ENCODE data around the gene GTF2IRD1. TPM values are rescaled to one million over a fixed set of nuclear protein-coding genes. Genes with fewer than 3 reads are reported as not detected.

The GTF2IRD1 gene
- total RNA-seq, 1 experiment from 2014 or later = 34.3 TPM

DNA sequence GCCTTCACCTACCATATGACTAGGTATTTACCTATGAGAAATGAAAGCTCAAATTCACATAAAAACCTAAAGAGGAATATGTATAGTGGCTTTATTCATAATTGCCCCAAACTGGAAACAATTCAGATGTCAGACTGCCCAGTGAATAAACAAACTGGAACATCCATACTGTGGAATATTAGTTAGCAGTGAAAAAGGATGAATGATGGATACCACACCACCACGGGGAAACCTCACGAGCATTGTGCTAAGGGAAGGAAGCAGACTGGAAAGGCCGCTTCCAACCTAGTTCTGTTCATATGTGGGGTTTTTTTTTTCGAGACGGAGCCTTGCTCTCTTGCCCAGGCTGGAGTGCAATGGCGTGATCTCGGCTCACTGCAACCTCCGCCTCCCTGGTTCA lies 16.8 kb downstream of the GTF2IRD1 start:
- no peak overlapping the region for H2BK5ac ChIP-seq (ENCODE audit: insufficient read length, low read length)
- no peaks in the 10 kb centered on the region for H3K4me1 ChIP-seq (ENCODE audit: insufficient read depth, low read length)
- no peaks in the 10 kb centered on the region for H3K79me1 ChIP-seq (ENCODE audit: insufficient read depth, low read depth, low read length, poor library complexity, severe bottlenecking)
- H3K9me3 ChIP-seq (ENCODE audit: control insufficient read depth, low read depth, low read length) = no peaks in the 10 kb centered on the region
- no peak overlapping the region for H2AFZ ChIP-seq (ENCODE audit: low read length)
- TF ChIP-seq, protein P1, sequence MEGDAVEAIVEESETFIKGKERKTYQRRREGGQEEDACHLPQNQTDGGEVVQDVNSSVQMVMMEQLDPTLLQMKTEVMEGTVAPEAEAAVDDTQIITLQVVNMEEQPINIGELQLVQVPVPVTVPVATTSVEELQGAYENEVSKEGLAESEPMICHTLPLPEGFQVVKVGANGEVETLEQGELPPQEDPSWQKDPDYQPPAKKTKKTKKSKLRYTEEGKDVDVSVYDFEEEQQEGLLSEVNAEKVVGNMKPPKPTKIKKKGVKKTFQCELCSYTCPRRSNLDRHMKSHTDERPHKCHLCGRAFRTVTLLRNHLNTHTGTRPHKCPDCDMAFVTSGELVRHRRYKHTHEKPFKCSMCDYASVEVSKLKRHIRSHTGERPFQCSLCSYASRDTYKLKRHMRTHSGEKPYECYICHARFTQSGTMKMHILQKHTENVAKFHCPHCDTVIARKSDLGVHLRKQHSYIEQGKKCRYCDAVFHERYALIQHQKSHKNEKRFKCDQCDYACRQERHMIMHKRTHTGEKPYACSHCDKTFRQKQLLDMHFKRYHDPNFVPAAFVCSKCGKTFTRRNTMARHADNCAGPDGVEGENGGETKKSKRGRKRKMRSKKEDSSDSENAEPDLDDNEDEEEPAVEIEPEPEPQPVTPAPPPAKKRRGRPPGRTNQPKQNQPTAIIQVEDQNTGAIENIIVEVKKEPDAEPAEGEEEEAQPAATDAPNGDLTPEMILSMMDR (conservative IDR thresholded peaks at IDR 0.05) = no peak
- H3K18ac ChIP-seq (ENCODE audit: insufficient read length, low read depth, low read length) = no peak overlapping the region
- H3K27me3 ChIP-seq (ENCODE audit: insufficient read depth, low read length) = no peaks in the 10 kb centered on the region
- H2BK20ac ChIP-seq (ENCODE audit: low read depth, low read length, poor library complexity, severe bottlenecking) = no peak overlapping the region
- H3K14ac ChIP-seq (ENCODE audit: insufficient read depth, low read length) = no peak overlapping the region
- H3K56ac ChIP-seq (ENCODE audit: insufficient read length, low read depth, low read length) = no peak overlapping the region
- no peak overlapping the region for H3K27ac ChIP-seq (ENCODE audit: insufficient read length, low read depth, low read length)
- H4K91ac ChIP-seq (ENCODE audit: insufficient read length, low read depth, low read length) = no peak overlapping the region
- WGBS (ENCODE audit: extremely low coverage, insufficient read length, low lambda C conversion rate) = no CpG with 5 or more reads among the region's 8 CpGs
- Mint-ChIP-seq H3K4me3 (no peak overlapping the region), H3K9me3 (no peaks in the 10 kb centered on the region), H3K4me1 (peaks cover 4 to 6% of the 10 kb centered on the region in 2 experiments; a peak in 3 of 4 replicates), H3K27me3 (ENCODE audit: low read depth) (no peaks in the 10 kb centered on the region), H3K27ac (no peak overlapping the region), H3K36me3 (ENCODE audit: insufficient read depth in 1 of 3, low read depth in 3 of 3) (peaks cover 0 to 12% (median 10%) of the 10 kb centered on the region in 3 experiments; a peak in 4 of 7 replicates)
- no peak overlapping the region for H3K4me2 ChIP-seq (ENCODE audit: insufficient read depth, insufficient read length, low read length)
- no peak overlapping the region for H4K5ac ChIP-seq (ENCODE audit: insufficient read length, low read depth, low read length)
- no peak overlapping the region for H4K8ac ChIP-seq (replicated peaks; ENCODE audit: insufficient read length, low read depth, low read length)
- H2BK15ac ChIP-seq (ENCODE audit: low read depth, low read length) = no peak overlapping the region
- H2BK12ac ChIP-seq (ENCODE audit: insufficient read length, low read depth, low read length) = no peak overlapping the region
- no peak for DNase-seq
- H2AK5ac ChIP-seq (ENCODE audit: insufficient read length, low read length) = no peak overlapping the region
- H3T11ph ChIP-seq (ENCODE audit: low read length) = no peak overlapping the region
- H4K20me1 ChIP-seq (ENCODE audit: control insufficient read depth, insufficient read depth, insufficient read length) = no peaks in the 10 kb centered on the region
- no peak overlapping the region for H3K9ac ChIP-seq (ENCODE audit: extremely low read depth, insufficient read length, low read length)
- peaks cover 2% of the 10 kb centered on the region for H3K23me2 ChIP-seq (ENCODE audit: insufficient read length, low read depth, low read length, poor library complexity, severe bottlenecking)
- no peak overlapping the region for H3K23ac ChIP-seq (ENCODE audit: insufficient read length, low read depth, low read length)
- H3K79me2 ChIP-seq (ENCODE audit: insufficient read depth, low read length) = peaks cover 2% of the 10 kb centered on the region; the same call in 1 of the 2 replicates
- no peak overlapping the region for H3K4ac ChIP-seq (ENCODE audit: low read depth, low read length)
- H2BK120ac ChIP-seq (ENCODE audit: low read depth, low read length, poor library complexity, severe bottlenecking) = no peak overlapping the region

All from H9 (cell line).